Right ventricle myocardium superior (tissue), 1 donor: ENCODE data around the gene RAB4B. TPM values are rescaled to one million over a fixed set of nuclear protein-coding genes. Genes with fewer than 3 reads are reported as not detected.
"Not testable (repeated sequence)": the region's sequence is repeated elsewhere in the genome, so short reads cannot be mapped to it uniquely, and the experiment has no call there.

Source experiments
- ATAC-seq: fragments of 200-7000 bp; cut with Tn5 transposase; one replicate; pipeline ENCODE4 v1.9.1; 2020; ENCODE audit warnings: mild to moderate bottlenecking; ENCODE audit not compliant: poor library complexity
- DNase-seq: peaks from one replicate; pipeline ENCODE4 v3.0.0-alpha.2; 2020
- intact Hi-C: fragments of 100-400 bp; cut with DNase I; formaldehyde crosslinking; loops from one replicate; pipeline ENCODE4 v1.11.2; 2022
- total RNA-seq: library from RNA; stranded (reverse); fragmentation: NEBNext Ultra II Directional; extraction: Animal tissue kit (Norgen Biotek cat#: 25700); gene quantifications from one replicate; pipeline ENCODE4 v1.2.1, GENCODE V29; 2021
- donor health status: DM: no; HTN: yes; CAD: no; lungs with severe emphysema.

The RAB4B gene
- total RNA-seq, 1 donor from 2014 or later = 12.6 TPM

- intact Hi-C loops = no loop called here
- DNase-seq (no peak), ATAC-seq (no peak)
Measured at GRCh38 chr19:40775632-40776022, 2.4 kb upstream of the RAB4B start.

- intact Hi-C loops = no loop called here
- no peak for ATAC-seq
- no peak for DNase-seq
Measured at GRCh38 chr19:40776364-40776763, 1.7 kb upstream of the RAB4B start.

- DNase-seq (peak; percentile 87), ATAC-seq (peak; percentile 89)
- intact Hi-C loops = no loop called here
Measured at GRCh38 chr19:40776932-40777644, 959 bp upstream of the RAB4B start.

- intact Hi-C loops = no loop called here
- no peak for ATAC-seq
- no peak for DNase-seq
Measured at GRCh38 chr19:40777645-40777936, 456 bp upstream of the RAB4B start.

- intact Hi-C loops = loop anchor here (1.0 kb wide), 1 partner anchor 20 kb away; no protein-coding TSS in a partner anchor
- ATAC-seq = no peak
- DNase-seq = no peak
Measured at GRCh38 chr19:40778706-40779284, 748 bp downstream of the RAB4B start.

- intact Hi-C loops = no loop called here
- no peak for ATAC-seq
- no peak for DNase-seq
Measured at GRCh38 chr19:40780582-40780981, 2.5 kb downstream of the RAB4B start.

GRCh38 chr19:40781140-40781539 is 3.1 kb downstream of the RAB4B start:
- DNase-seq (no peak), ATAC-seq (no peak)
- intact Hi-C loops = no loop called here

GRCh38 chr19:40783711-40784110 is 5.7 kb downstream of the RAB4B start:
- intact Hi-C loops = no loop called here
- ATAC-seq = no peak

GRCh38 chr19:40784146-40784545 is 6.1 kb downstream of the RAB4B start:
- ATAC-seq, DNase-seq, intact Hi-C loops: not testable (repeated sequence)

More at GRCh38 chr19:40783711-40784110, 5.7 kb downstream of the RAB4B start:
- no peak for DNase-seq

GRCh38 chr19:40785526-40785925 is 7.5 kb downstream of the RAB4B start:
- DNase-seq = no peak
- intact Hi-C loops = no loop called here
- ATAC-seq = no peak

GRCh38 chr19:40786060-40787037 is 8.3 kb downstream of the RAB4B start:
- intact Hi-C loops = no loop called here
- DNase-seq (no peak), ATAC-seq (no peak)

GRCh38 chr19:40791349-40791748 is 13.3 kb downstream of the RAB4B start:
- intact Hi-C loops = no loop called here
- no peak for DNase-seq
- peak; percentile 18 for ATAC-seq

- no peak for ATAC-seq
- intact Hi-C loops = no loop called here
- no peak for DNase-seq
Measured at GRCh38 chr19:40791996-40792395, 13.9 kb downstream of the RAB4B start.

- ATAC-seq (no peak), DNase-seq (no peak)
- intact Hi-C loops = no loop called here
Measured at GRCh38 chr19:40797166-40797962, 19.3 kb downstream of the RAB4B start.

GRCh38 chr19:40797963-40798682 is 20.1 kb downstream of the RAB4B start:
- DNase-seq = peak; percentile 80
- intact Hi-C loops = loop anchor here (1.0 kb wide), 1 partner anchor 20 kb away; the partner anchor contains the start of gene RAB4B
- ATAC-seq = peak; percentile 32

- DNase-seq = peak; percentile 100
- peak; percentile 84 for ATAC-seq
- intact Hi-C loops = loop anchor here (1.0 kb wide), 1 partner anchor 21 kb away; the partner anchor contains the start of gene RAB4B
Measured at GRCh38 chr19:40798683-40799557, 20.9 kb downstream of the RAB4B start, which contains the start of gene EGLN2. TSS of gene EGLN2 (plus strand) at chr19:40799191. CDS start at chr19:40800573, 1,382 bp downstream.
